ENCODE data around the gene HOXA11.

DNA sequence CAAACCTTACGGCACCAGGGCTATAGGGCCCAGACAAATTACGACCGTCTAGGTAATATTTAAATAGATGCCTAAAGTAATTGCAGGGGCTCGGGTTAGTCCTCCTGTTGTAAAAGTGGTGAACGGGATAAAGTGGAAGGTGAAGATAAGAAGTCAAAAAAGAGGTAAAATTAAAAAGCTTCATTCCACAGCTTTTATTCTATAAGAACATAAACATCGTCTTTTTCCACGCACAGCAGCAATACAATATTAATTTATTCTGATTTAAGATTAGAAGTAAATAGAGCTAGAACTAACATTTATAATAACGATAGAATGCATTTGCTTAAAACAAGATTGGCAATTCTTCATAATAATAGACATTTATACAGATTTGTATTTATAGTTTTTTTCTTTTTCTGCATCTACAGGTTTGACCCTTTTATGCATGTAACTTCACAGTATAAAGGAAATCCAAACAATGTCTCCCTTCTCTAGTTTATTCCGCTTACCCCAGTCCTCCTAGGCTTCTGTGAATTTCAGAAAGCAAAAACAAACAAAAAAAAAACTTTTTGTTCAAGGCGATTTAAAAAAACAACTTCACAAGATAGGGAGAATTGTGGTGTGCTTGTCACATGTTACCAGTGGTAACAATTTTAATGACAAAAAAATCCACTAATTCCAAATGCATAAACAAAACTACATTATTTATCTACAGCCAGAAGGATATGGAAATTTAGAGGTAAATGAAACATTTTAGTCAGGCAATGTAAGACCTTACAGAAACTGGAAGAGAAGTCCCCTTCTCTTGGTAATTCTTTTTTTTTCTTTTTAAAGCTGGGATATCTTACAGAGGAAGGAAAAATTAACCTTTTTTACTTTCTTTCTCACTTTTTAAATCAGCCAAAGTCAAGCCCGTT is 14.4 kb downstream of the HOXA11 start:
- TF ChIP-seq CTCF (IDR thresholded peaks at IDR 0.05) (no peak), POLR2A (IDR thresholded peaks at IDR 0.05) (no peak)

Data from adrenal gland (tissue), 5 donors.